CD14-positive monocyte (primary cell): Measurements from ENCODE around the gene ZNF467. TPM values are rescaled to one million over a fixed set of nuclear protein-coding genes. Genes with fewer than 3 reads are reported as not detected.

ENCODE experiments used
- DNase-seq, 3 donors: peaks; one replicate each; pipeline ENCODE4 v3.0.0-alpha.2; 2011 to 2022
- H2AFZ ChIP-seq: 2 replicates; pipeline ENCODE4 v1.6.0; 2012; ENCODE audit warnings: mild to moderate bottlenecking, low read depth, low read length, inconsistent platforms; ENCODE audit not compliant: insufficient read depth, poor library complexity, severe bottlenecking
- H3K27ac ChIP-seq, 2 donors: 1 replicate in 1 of 2; 2 replicates in 1 of 2; pipeline ENCODE4 v1.5.1; 2012 to 2013; ENCODE audit warnings: low read length in 2 of 2, control low read depth in 1 of 2, inconsistent platforms in 1 of 2, low read depth in 1 of 2, mild to moderate bottlenecking in 1 of 2
- H3K27me3 ChIP-seq, 2 donors: one replicate each; pipeline versions ENCODE4 v1.6.0 to v1.6.1; 2011 to 2013; ENCODE audit warnings: low read length in 2 of 2; ENCODE audit not compliant: control insufficient read depth in 2 of 2, insufficient read depth in 2 of 2
- H3K36me3 ChIP-seq, 2 donors: replicated peaks in 1 of 2; 1 replicate in 1 of 2; 2 replicates in 1 of 2; pipeline versions ENCODE4 v1.5.1 to v1.6.1; 2012 to 2013; ENCODE audit warnings: low read length in 2 of 2, control low read depth in 1 of 2, inconsistent platforms in 1 of 2, mild to moderate bottlenecking in 1 of 2; ENCODE audit not compliant: insufficient read depth in 2 of 2, control insufficient read depth in 1 of 2
- H3K4me1 ChIP-seq, 2 donors: 1 replicate in 1 of 2; 2 replicates in 1 of 2; pipeline versions ENCODE4 v1.5.1 to v1.6.1; 2012 to 2013; ENCODE audit warnings: low read length in 2 of 2, control low read depth in 1 of 2, inconsistent platforms in 1 of 2, mild to moderate bottlenecking in 1 of 2, moderate library complexity in 1 of 2; ENCODE audit not compliant: insufficient read depth in 2 of 2, control insufficient read depth in 1 of 2
- H3K4me2 ChIP-seq: replicated peaks from 2 replicates; pipeline ENCODE3; 2012; ENCODE audit warnings: low read length, moderate library complexity, mild to moderate bottlenecking; ENCODE audit not compliant: poor library complexity, severe bottlenecking; ENCODE audit errors: extremely low read depth
- H3K4me3 ChIP-seq, 3 experiments: fragments of 200-600 bp in 1 of 3; sonication (generic) in 1 of 3; replicated peaks in 1 of 3; 1 replicate in 2 of 3; 2 replicates in 1 of 3; pipeline ENCODE4 v1.5.1; 2011 to 2013; ENCODE audit warnings: low read length in 3 of 3, mild to moderate bottlenecking in 3 of 3, control low read depth in 2 of 3, low read depth in 2 of 3, inconsistent platforms in 1 of 3, moderate library complexity in 1 of 3
- H3K79me2 ChIP-seq: 2 replicates; pipeline ENCODE4 v1.6.0; 2012; ENCODE audit warnings: mild to moderate bottlenecking, control low read depth, inconsistent platforms, low read length, moderate library complexity; ENCODE audit not compliant: insufficient read depth
- H3K9ac ChIP-seq: 2 replicates; pipeline ENCODE4 v1.6.0; 2017; ENCODE audit warnings: low read length, mild to moderate bottlenecking; ENCODE audit not compliant: insufficient read depth, poor library complexity, severe bottlenecking
- H3K9me3 ChIP-seq, 2 donors: replicated peaks in 1 of 2; 1 replicate in 1 of 2; 2 replicates in 1 of 2; pipeline versions ENCODE4 v1.5.1 to v1.6.1; 2012 to 2013; ENCODE audit warnings: low read length in 2 of 2, control low read depth in 1 of 2; ENCODE audit not compliant: control insufficient read depth in 1 of 2, insufficient read depth in 1 of 2
- H4K20me1 ChIP-seq: 2 replicates; pipeline ENCODE4 v1.6.0; 2012; ENCODE audit warnings: mild to moderate bottlenecking, low read length, control low read depth, moderate library complexity; ENCODE audit not compliant: insufficient read depth
- H3K27ac Mint-ChIP-seq, 7 donors: one replicate each; pipeline ENCODE4 v1.8.0; 2020; ENCODE audit warnings: mild to moderate bottlenecking in 7 of 7, mixed read lengths in 7 of 7, moderate library complexity in 6 of 7, inconsistent platforms in 2 of 7
- H3K27me3 Mint-ChIP-seq, 3 donors: one replicate each; pipeline ENCODE4 v1.8.0; 2021 to 2022; ENCODE audit warnings: low read depth in 3 of 3, mild to moderate bottlenecking in 3 of 3, mixed read lengths in 3 of 3, moderate library complexity in 3 of 3, inconsistent platforms in 1 of 3
- H3K36me3 Mint-ChIP-seq, 2 donors: one replicate each; pipeline ENCODE4 v1.8.0; 2020; ENCODE audit warnings: mixed read lengths in 2 of 2, inconsistent platforms in 1 of 2, mild to moderate bottlenecking in 1 of 2
- H3K4me1 Mint-ChIP-seq: one replicate; pipeline ENCODE4 v1.8.0; 2020; ENCODE audit warnings: mild to moderate bottlenecking, mixed read lengths
- H3K4me3 Mint-ChIP-seq, 2 donors: one replicate each; pipeline ENCODE4 v1.8.0; 2020; ENCODE audit warnings: mild to moderate bottlenecking in 2 of 2, mixed read lengths in 2 of 2, moderate library complexity in 1 of 2
- H3K9me3 Mint-ChIP-seq, 7 donors: one replicate each; pipeline ENCODE4 v1.8.0; 2020 to 2022; ENCODE audit warnings: mixed read lengths in 7 of 7, mild to moderate bottlenecking in 6 of 7, moderate library complexity in 6 of 7, inconsistent platforms in 2 of 7
- CTCF ChIP-seq: fragments of 200-600 bp; IDR thresholded peaks from one replicate; pipeline ENCODE4 v1.8.0; 2022; ENCODE audit warnings: antibody characterized with exemption, mild to moderate bottlenecking
- WGBS: methylation state at CpG from one replicate; pipeline ENCODE4 v1.1.5; 2013; ENCODE audit warnings: missing lambda C conversion rate; ENCODE audit not compliant: insufficient coverage; 5-methylcytosine and 5-hydroxymethylcytosine counted together
- intact Hi-C, 2 donors: fragments of 100-400 bp; cut with micrococcal nuclease; formaldehyde crosslinking; loops; one replicate each; pipeline versions ENCODE4 v1.15.0 to v1.15.1; 2023
- polyA plus RNA-seq, 3 donors: library from polyadenylated mRNA; depleted of rRNA in 1 of 3; unstranded in 2 of 3; stranded (reverse) in 1 of 3; fragments of 300-500 nt in 2 of 3; fragments of >200 nt in 1 of 3; fragmentation: Illumina TruSeq in 2 of 3; gene quantifications; 1 replicate in 2 of 3; 2 replicates in 1 of 3; pipeline ENCODE4 v1.2.3, GENCODE V29; 2012 to 2021

ZNF467 gene
- polyA plus RNA-seq, 3 donors, result 43.4 to 100 (median 52.8) TPM

GRCh38 chr7:149797771-149798170 lies 24.4 kb upstream of the ZNF467 start:
- Histone ChIP-seq H3K4me3 (no peak overlapping the region), H2AFZ (no peak overlapping the region), H3K9ac (no peak overlapping the region), H3K9me3 (no peaks in the 10 kb centered on the region), H3K27me3 (no peaks in the 10 kb centered on the region), H3K36me3 (no peaks in the 10 kb centered on the region), H3K27ac (no peak overlapping the region), H3K4me2 (no peak overlapping the region), H3K4me1 (no peaks in the 10 kb centered on the region), H3K79me2 (no peaks in the 10 kb centered on the region), H4K20me1 (no peaks in the 10 kb centered on the region)
- Mint-ChIP-seq H3K4me3 (no peak overlapping the region), H3K9me3 (no peaks in the 10 kb centered on the region), H3K27me3 (peaks cover 4 to 13% (median 9%) of the 10 kb centered on the region in 3 donors), H3K4me1 (no peaks in the 10 kb centered on the region), H3K27ac (no peak overlapping the region), H3K36me3 (no peaks in the 10 kb centered on the region)
- DNase-seq, result no peak
- 91% methylated on average over 7 of the region's 7 CpGs for WGBS
- TF ChIP-seq CTCF, result no peak
- intact Hi-C loops, result no loop called here

- Histone ChIP-seq H3K4me3 (no peak overlapping the region), H3K9me3 (no peaks in the 10 kb centered on the region), H3K27ac (no peak overlapping the region), H2AFZ (no peak overlapping the region), H3K4me1 (no peaks in the 10 kb centered on the region), H3K4me2 (no peak overlapping the region), H3K36me3 (no peaks in the 10 kb centered on the region), H3K27me3 (no peaks in the 10 kb centered on the region), H4K20me1 (no peaks in the 10 kb centered on the region), H3K9ac (no peak overlapping the region), H3K79me2 (no peaks in the 10 kb centered on the region)
- TF ChIP-seq CTCF, result no peak
- H3K4me3 Mint-ChIP-seq, result no peak overlapping the region
- peaks cover 0 to 2% (median 0%) of the 10 kb centered on the region in 7 donors for H3K9me3 Mint-ChIP-seq
- peak overlapping the region in 1 of 7 donors; percentile 53 for H3K27ac Mint-ChIP-seq
- no peaks in the 10 kb centered on the region for H3K4me1 Mint-ChIP-seq
- intact Hi-C loops, result no loop called here
- WGBS, result 95% methylated on average over 15 of the region's 19 CpGs
- no peaks in the 10 kb centered on the region for H3K36me3 Mint-ChIP-seq
- DNase-seq, result no peak
- H3K27me3 Mint-ChIP-seq, result peaks cover 7 to 16% (median 11%) of the 10 kb centered on the region in 3 donors
These were observed 23.0 kb upstream of the ZNF467 start for GRCh38 chr7:149796287-149796860.
